ENCODE data around the gene TRIM63. TPM values are rescaled to one million over a fixed set of nuclear protein-coding genes. Genes with fewer than 3 reads are reported as not detected.

Gene TRIM63
- total RNA-seq, 1 experiment from 2014 or later: not detected

GRCh38 chr1:26069941-26070295 lies 2.5 kb upstream of the TRIM63 start:
- Histone ChIP-seq H3K36me3 (ENCODE audit: low read depth) (no peaks in the 10 kb centered on the region), H2AFZ (no peak overlapping the region), H3K27me3 (ENCODE audit: insufficient read depth, low read depth) (no peaks in the 10 kb centered on the region), H3F3A (ENCODE audit: insufficient read depth, low read depth) (no peaks in the 10 kb centered on the region), H3K9me3 (ENCODE audit: insufficient read depth, low read depth) (no peaks in the 10 kb centered on the region), H3K27ac (no peak overlapping the region), H3K4me1 (replicated peaks; ENCODE audit: insufficient read depth) (no peaks in the 10 kb centered on the region; the same call in 1 of the 2 replicates), H3K79me2 (ENCODE audit: low read depth) (no peaks in the 10 kb centered on the region), H3K4me3 (no peak overlapping the region), H3K4me2 (no peak overlapping the region), H4K20me1 (ENCODE audit: insufficient read depth) (no peaks in the 10 kb centered on the region), H3K9me2 (ENCODE audit: insufficient read depth) (no peaks in the 10 kb centered on the region)
- POLR2A ChIA-PET (ENCODE audit: unreplicated experiment): no interaction called here
- TF ChIP-seq CTCF (conservative IDR thresholded peaks at IDR 0.05) (no peak), EZH2 (IDR thresholded peaks at IDR 0.05; ENCODE audit: low read depth) (no peak)
- no peak for DNase-seq
- no TSS peak for BruUV-seq (replicated peaks)
- CTCF ChIA-PET: no interaction called here
- intact Hi-C loops (cut with micrococcal nuclease; ENCODE audit: unreplicated experiment): no loop called here

- H4K20me1 ChIP-seq (ENCODE audit: insufficient read depth): no peaks in the 10 kb centered on the region
- no peak for DNase-seq
- H2AFZ ChIP-seq: no peak overlapping the region
- H3K4me3 ChIP-seq: no peak overlapping the region
- TF ChIP-seq EZH2 (IDR thresholded peaks at IDR 0.05; ENCODE audit: low read depth): no peak
- no peak for TF ChIP-seq CTCF (conservative IDR thresholded peaks at IDR 0.05)
- H3K79me2 ChIP-seq (ENCODE audit: low read depth): no peaks in the 10 kb centered on the region
- no peaks in the 10 kb centered on the region for H3F3A ChIP-seq (ENCODE audit: insufficient read depth, low read depth)
- ChIA-PET POLR2A (ENCODE audit: unreplicated experiment) (no interaction called here), CTCF (no interaction called here)
- no peak overlapping the region for H3K27ac ChIP-seq
- no peaks in the 10 kb centered on the region for H3K9me2 ChIP-seq (ENCODE audit: insufficient read depth)
- intact Hi-C loops (cut with micrococcal nuclease; ENCODE audit: unreplicated experiment): no loop called here
- H3K4me1 ChIP-seq (replicated peaks; ENCODE audit: insufficient read depth): peaks cover 7% of the 10 kb centered on the region; the same call in 1 of the 2 replicates
- no TSS peak for BruUV-seq (replicated peaks)
- no peaks in the 10 kb centered on the region for H3K27me3 ChIP-seq (ENCODE audit: insufficient read depth, low read depth)
- H3K9me3 ChIP-seq (ENCODE audit: insufficient read depth, low read depth): no peaks in the 10 kb centered on the region
- H3K4me2 ChIP-seq: no peak overlapping the region
- no peaks in the 10 kb centered on the region for H3K36me3 ChIP-seq (ENCODE audit: low read depth)
Measured at GRCh38 chr1:26066857-26067256, 573 bp downstream of the TRIM63 start.

GRCh38 chr1:26066160-26066559 lies 1.3 kb downstream of the TRIM63 start:
- Histone ChIP-seq H3K36me3 (ENCODE audit: low read depth) (no peaks in the 10 kb centered on the region), H3K9me2 (ENCODE audit: insufficient read depth) (no peaks in the 10 kb centered on the region), H3K9me3 (ENCODE audit: insufficient read depth, low read depth) (no peaks in the 10 kb centered on the region), H3K27me3 (ENCODE audit: insufficient read depth, low read depth) (no peaks in the 10 kb centered on the region), H3K4me1 (replicated peaks; ENCODE audit: insufficient read depth) (peaks cover 7% of the 10 kb centered on the region; the same call in 1 of the 2 replicates), H3K4me2 (no peak overlapping the region), H3K4me3 (no peak overlapping the region), H2AFZ (no peak overlapping the region), H3F3A (ENCODE audit: insufficient read depth, low read depth) (no peaks in the 10 kb centered on the region), H4K20me1 (ENCODE audit: insufficient read depth) (no peaks in the 10 kb centered on the region), H3K79me2 (ENCODE audit: low read depth) (no peaks in the 10 kb centered on the region), H3K27ac (no peak overlapping the region)
- no peak for DNase-seq
- ChIA-PET POLR2A (ENCODE audit: unreplicated experiment) (interaction anchor here (0.7 kb wide), 1 partner anchor 56 kb away, joined by 4 read pairs; no protein-coding TSS in a partner anchor), CTCF (no interaction called here)
- intact Hi-C loops (cut with micrococcal nuclease; ENCODE audit: unreplicated experiment): no loop called here
- BruUV-seq (replicated peaks): no TSS peak
- no peak for TF ChIP-seq EZH2 (IDR thresholded peaks at IDR 0.05; ENCODE audit: low read depth)
- TF ChIP-seq CTCF (conservative IDR thresholded peaks at IDR 0.05): no peak

All from PC-9 (cell line).